SK-N-SH (cell line): ENCODE data around the gene FAM228B. TPM values are rescaled to one million over a fixed set of nuclear protein-coding genes. Genes with fewer than 3 reads are reported as not detected.
"Not testable (repeated sequence)": the region's sequence is repeated elsewhere in the genome, so short reads cannot be mapped to it uniquely, and the experiment has no call there.

Source experiments
- CTCF ChIA-PET: fragments of 300-600, 350-600 bp; formaldehyde crosslinking; extraction: SDS; loops from one replicate; lab custom pipeline; 2021; lab: Yijun Ruan, JAX
- POLR2A ChIA-PET: fragments of 350-600 bp; sonication (Branson Sonifier 250); formaldehyde crosslinking; extraction: SDS; loops from one replicate; lab custom pipeline; 2020; ENCODE audit warnings: antibody characterized with exemption, inconsistent platforms; lab: Yijun Ruan, JAX
- DNase-seq: peaks from one replicate; pipeline ENCODE4 v3.0.0; 2012
- H2AFZ ChIP-seq: fragments of 200-600 bp; sonication (generic); 2 replicates; pipeline ENCODE4 v1.8.1; 2016; ENCODE audit warnings: antibody characterized with exemption, mild to moderate bottlenecking, low read depth
- H3F3A ChIP-seq: fragments of 200-600 bp; sonication (generic); replicated peaks from 2 replicates; pipeline ENCODE3; 2016; ENCODE audit warnings: antibody characterized with exemption, mild to moderate bottlenecking; ENCODE audit not compliant: insufficient read depth
- H3K27ac ChIP-seq, 2 experiments: fragments of 200-500 bp in 1 of 2; fragments of 200-600 bp in 1 of 2; sonication (Bioruptor generic) in 1 of 2; sonication (generic), shearing (Covaris generic) in 1 of 2; 2 replicates each; pipeline versions ENCODE4 v1.5.1 to v1.6.1; 2014 to 2016; ENCODE audit warnings: low read depth in 2 of 2, inconsistent platforms in 1 of 2, low read length in 1 of 2, mild to moderate bottlenecking in 1 of 2, mixed read lengths in 1 of 2
- H3K27me3 ChIP-seq: fragments of 200-600 bp; sonication (generic), shearing (Covaris generic); 2 replicates; pipeline ENCODE4 v1.6.1; 2016; ENCODE audit warnings: mixed run types; ENCODE audit not compliant: insufficient read depth
- H3K36me3 ChIP-seq, 2 experiments: fragments of 200-500 bp in 1 of 2; fragments of 200-600 bp in 1 of 2; sonication (Bioruptor generic) in 1 of 2; sonication (generic) in 1 of 2; replicated peaks in 1 of 2; 2 replicates each; pipeline versions ENCODE3 to v1.5.1; 2014 to 2016; ENCODE audit warnings: low read length in 1 of 2, mild to moderate bottlenecking in 1 of 2; ENCODE audit not compliant: insufficient read depth in 2 of 2, control insufficient read depth in 1 of 2
- H3K4me1 ChIP-seq, 2 experiments: fragments of 200-500 bp in 1 of 2; fragments of 200-600 bp in 1 of 2; sonication (Bioruptor generic) in 1 of 2; sonication (generic), shearing (Covaris generic) in 1 of 2; 2 replicates each; pipeline versions ENCODE4 v1.5.1 to v1.6.1; 2014 to 2016; ENCODE audit warnings: low read depth in 1 of 2, low read length in 1 of 2, mixed run types in 1 of 2; ENCODE audit not compliant: insufficient read depth in 2 of 2, control insufficient read depth in 1 of 2
- H3K4me2 ChIP-seq: fragments of 200-600 bp; sonication (generic), shearing (Covaris generic); 2 replicates; pipeline ENCODE4 v1.6.1; 2017; ENCODE audit warnings: mixed run types
- H3K4me3 ChIP-seq, 2 experiments: fragments of 200-500 bp in 1 of 2; fragments of 200-600 bp in 1 of 2; sonication (Bioruptor generic) in 1 of 2; sonication (generic), shearing (Covaris generic) in 1 of 2; 2 replicates each; pipeline versions ENCODE4 v1.5.1 to v1.8.1; 2014 to 2016; ENCODE audit warnings: low read depth in 2 of 2, inconsistent platforms in 1 of 2, low read length in 1 of 2, mild to moderate bottlenecking in 1 of 2, mixed read lengths in 1 of 2, moderate library complexity in 1 of 2
- H3K79me2 ChIP-seq: fragments of 200-600 bp; sonication (generic); 2 replicates; pipeline ENCODE4 v1.8.1; 2017; ENCODE audit warnings: mild to moderate bottlenecking; ENCODE audit not compliant: insufficient read depth
- H3K9ac ChIP-seq: fragments of 200-600 bp; sonication (generic); 2 replicates; pipeline ENCODE4 v1.6.1; 2017; ENCODE audit warnings: mixed run types
- H3K9me2 ChIP-seq: fragments of 200-600 bp; sonication (generic); 2 replicates; pipeline ENCODE4 v1.6.1; 2017; ENCODE audit warnings: mixed run types
- H3K9me3 ChIP-seq: fragments of 200-600 bp; sonication (generic); 2 replicates; pipeline ENCODE4 v1.6.1; 2017; ENCODE audit warnings: mixed run types, mild to moderate bottlenecking, moderate library complexity
- H4K20me1 ChIP-seq: fragments of 200-600 bp; sonication (generic); 2 replicates; pipeline ENCODE4 v1.6.1; 2017; ENCODE audit warnings: mild to moderate bottlenecking, mixed run types; ENCODE audit not compliant: insufficient read depth
- CHD2 ChIP-seq: fragments of 150-350 bp; IDR thresholded peaks from 2 replicates; pipeline ENCODE4 v1.6.1; 2018; ENCODE audit warnings: low read length; ENCODE audit not compliant: partially characterized antibody
- FOSL2 ChIP-seq: IDR thresholded peaks from 2 replicates; pipeline ENCODE4 v1.4.0; 2012; ENCODE audit warnings: low read depth, mild to moderate bottlenecking, moderate library complexity, borderline replicate concordance
- GABPA ChIP-seq: IDR thresholded peaks from 2 replicates; pipeline ENCODE4 v1.4.0; 2012; ENCODE audit warnings: low read depth, mild to moderate bottlenecking
- GATA2 ChIP-seq: sonication (generic); formaldehyde crosslinking; IDR thresholded peaks from 2 replicates; pipeline ENCODE4 v1.5.0; 2020; ENCODE audit warnings: mild to moderate bottlenecking, missing genetic modification reagents
- JUND ChIP-seq: IDR thresholded peaks from 2 replicates; pipeline ENCODE4 v1.4.0; 2012
- MEF2A ChIP-seq: IDR thresholded peaks from 2 replicates; pipeline ENCODE4 v1.4.0; 2012; ENCODE audit warnings: low read depth, borderline replicate concordance
- MXI1 ChIP-seq: IDR thresholded peaks from 2 replicates; pipeline ENCODE4 v1.6.1; 2012; ENCODE audit warnings: mild to moderate bottlenecking, low read depth, low read length, improper control_type of control experiment
- RAD21 ChIP-seq: IDR thresholded peaks from 2 replicates; pipeline ENCODE4 v1.6.1; 2012; ENCODE audit warnings: mild to moderate bottlenecking, low read length
- RFX5 ChIP-seq: IDR thresholded peaks from 2 replicates; pipeline ENCODE4 v1.6.1; 2012; ENCODE audit warnings: mild to moderate bottlenecking, improper control_type of control experiment, low read length
- USF1 ChIP-seq: IDR thresholded peaks from 2 replicates; pipeline ENCODE4 v1.4.0; 2012; ENCODE audit warnings: low read depth, borderline replicate concordance
- WGBS: methylation state at CpG from one replicate; pipeline ENCODE4 v1.1.6; 2017; ENCODE audit warnings: low lambda C conversion rate; 5-methylcytosine and 5-hydroxymethylcytosine counted together
- polyA plus RNA-seq, 3 experiments: library from polyadenylated mRNA; depleted of rRNA; stranded (reverse); fragments of >200 nt; gene quantifications; 2 replicates each; pipeline ENCODE4 v1.2.3, GENCODE V29; 2012
- TF ChIP-seq, protein P1 (sequence below): IDR thresholded peaks from 2 replicates; pipeline ENCODE4 v1.4.0; 2012; ENCODE audit warnings: low read depth, borderline replicate concordance
- TF ChIP-seq, protein P2 (sequence below): IDR thresholded peaks from 2 replicates; pipeline ENCODE4; 2012
- TF ChIP-seq, protein P3 (sequence below): IDR thresholded peaks from 2 replicates; pipeline ENCODE4 v1.4.0; 2012; ENCODE audit warnings: low read depth
- TF ChIP-seq, protein P4 (sequence below): IDR thresholded peaks from 2 replicates; pipeline ENCODE4 v1.6.1; 2012; ENCODE audit warnings: mild to moderate bottlenecking, low read depth, low read length, moderate library complexity

The FAM228B gene
- polyA plus RNA-seq, 1 of the 3 experiments (the other 2 are of a cell fraction): 5.3 TPM

DNA sequence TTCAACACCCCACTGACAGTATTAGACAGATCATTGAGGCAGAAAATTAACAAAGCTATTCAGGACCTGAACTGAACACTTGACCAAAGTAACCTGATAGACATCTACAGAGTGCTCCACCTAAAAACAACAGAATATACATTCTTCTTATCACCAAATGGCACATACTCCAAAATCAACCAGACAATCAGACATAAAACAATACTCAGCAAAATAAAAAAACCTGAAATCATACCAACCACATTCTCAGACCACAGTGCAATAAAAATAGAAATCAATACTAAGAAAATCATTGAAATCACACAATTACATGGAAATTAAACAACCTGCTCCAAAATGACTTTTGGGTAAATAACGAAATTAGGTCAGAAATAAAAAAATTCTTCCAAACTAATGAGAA lies 15.9 kb upstream of the FAM228B start:
- Histone ChIP-seq H3K79me2 (no peaks in the 10 kb centered on the region), H3K27me3 (no peaks in the 10 kb centered on the region), H3K4me2 (no peak overlapping the region), H3K9me3 (peaks cover 14% of the 10 kb centered on the region; the same call in 1 of the 2 replicates), H3K4me3 (no peak overlapping the region), H3K9me2 (no peaks in the 10 kb centered on the region)
- CTCF ChIA-PET: interaction anchor here (1.2 kb wide), 1 partner anchor 17 kb away, joined by 4 read pairs; the partner anchor contains the start of gene FAM228B
- 38% methylated on average over 1 of the region's 1 CpG for WGBS
- no peak for TF ChIP-seq RFX5
- no peak for TF ChIP-seq FOSL2
- no peak for TF ChIP-seq JUND
- no peak for TF ChIP-seq USF1
- no peak for TF ChIP-seq MEF2A
- TF ChIP-seq RAD21: no peak
- TF ChIP-seq, protein P1, sequence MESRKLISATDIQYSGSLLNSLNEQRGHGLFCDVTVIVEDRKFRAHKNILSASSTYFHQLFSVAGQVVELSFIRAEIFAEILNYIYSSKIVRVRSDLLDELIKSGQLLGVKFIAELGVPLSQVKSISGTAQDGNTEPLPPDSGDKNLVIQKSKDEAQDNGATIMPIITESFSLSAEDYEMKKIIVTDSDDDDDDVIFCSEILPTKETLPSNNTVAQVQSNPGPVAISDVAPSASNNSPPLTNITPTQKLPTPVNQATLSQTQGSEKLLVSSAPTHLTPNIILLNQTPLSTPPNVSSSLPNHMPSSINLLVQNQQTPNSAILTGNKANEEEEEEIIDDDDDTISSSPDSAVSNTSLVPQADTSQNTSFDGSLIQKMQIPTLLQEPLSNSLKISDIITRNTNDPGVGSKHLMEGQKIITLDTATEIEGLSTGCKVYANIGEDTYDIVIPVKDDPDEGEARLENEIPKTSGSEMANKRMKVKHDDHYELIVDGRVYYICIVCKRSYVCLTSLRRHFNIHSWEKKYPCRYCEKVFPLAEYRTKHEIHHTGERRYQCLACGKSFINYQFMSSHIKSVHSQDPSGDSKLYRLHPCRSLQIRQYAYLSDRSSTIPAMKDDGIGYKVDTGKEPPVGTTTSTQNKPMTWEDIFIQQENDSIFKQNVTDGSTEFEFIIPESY: no peak
- TF ChIP-seq GABPA: no peak
- TF ChIP-seq, protein P2, sequence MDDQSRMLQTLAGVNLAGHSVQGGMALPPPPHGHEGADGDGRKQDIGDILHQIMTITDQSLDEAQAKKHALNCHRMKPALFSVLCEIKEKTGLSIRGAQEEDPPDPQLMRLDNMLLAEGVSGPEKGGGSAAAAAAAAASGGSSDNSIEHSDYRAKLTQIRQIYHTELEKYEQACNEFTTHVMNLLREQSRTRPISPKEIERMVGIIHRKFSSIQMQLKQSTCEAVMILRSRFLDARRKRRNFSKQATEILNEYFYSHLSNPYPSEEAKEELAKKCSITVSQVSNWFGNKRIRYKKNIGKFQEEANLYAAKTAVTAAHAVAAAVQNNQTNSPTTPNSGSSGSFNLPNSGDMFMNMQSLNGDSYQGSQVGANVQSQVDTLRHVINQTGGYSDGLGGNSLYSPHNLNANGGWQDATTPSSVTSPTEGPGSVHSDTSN: no peak
- no peak for TF ChIP-seq MXI1
- TF ChIP-seq, protein P3, sequence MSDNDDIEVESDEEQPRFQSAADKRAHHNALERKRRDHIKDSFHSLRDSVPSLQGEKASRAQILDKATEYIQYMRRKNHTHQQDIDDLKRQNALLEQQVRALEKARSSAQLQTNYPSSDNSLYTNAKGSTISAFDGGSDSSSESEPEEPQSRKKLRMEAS: no peak
- TF ChIP-seq, protein P4, sequence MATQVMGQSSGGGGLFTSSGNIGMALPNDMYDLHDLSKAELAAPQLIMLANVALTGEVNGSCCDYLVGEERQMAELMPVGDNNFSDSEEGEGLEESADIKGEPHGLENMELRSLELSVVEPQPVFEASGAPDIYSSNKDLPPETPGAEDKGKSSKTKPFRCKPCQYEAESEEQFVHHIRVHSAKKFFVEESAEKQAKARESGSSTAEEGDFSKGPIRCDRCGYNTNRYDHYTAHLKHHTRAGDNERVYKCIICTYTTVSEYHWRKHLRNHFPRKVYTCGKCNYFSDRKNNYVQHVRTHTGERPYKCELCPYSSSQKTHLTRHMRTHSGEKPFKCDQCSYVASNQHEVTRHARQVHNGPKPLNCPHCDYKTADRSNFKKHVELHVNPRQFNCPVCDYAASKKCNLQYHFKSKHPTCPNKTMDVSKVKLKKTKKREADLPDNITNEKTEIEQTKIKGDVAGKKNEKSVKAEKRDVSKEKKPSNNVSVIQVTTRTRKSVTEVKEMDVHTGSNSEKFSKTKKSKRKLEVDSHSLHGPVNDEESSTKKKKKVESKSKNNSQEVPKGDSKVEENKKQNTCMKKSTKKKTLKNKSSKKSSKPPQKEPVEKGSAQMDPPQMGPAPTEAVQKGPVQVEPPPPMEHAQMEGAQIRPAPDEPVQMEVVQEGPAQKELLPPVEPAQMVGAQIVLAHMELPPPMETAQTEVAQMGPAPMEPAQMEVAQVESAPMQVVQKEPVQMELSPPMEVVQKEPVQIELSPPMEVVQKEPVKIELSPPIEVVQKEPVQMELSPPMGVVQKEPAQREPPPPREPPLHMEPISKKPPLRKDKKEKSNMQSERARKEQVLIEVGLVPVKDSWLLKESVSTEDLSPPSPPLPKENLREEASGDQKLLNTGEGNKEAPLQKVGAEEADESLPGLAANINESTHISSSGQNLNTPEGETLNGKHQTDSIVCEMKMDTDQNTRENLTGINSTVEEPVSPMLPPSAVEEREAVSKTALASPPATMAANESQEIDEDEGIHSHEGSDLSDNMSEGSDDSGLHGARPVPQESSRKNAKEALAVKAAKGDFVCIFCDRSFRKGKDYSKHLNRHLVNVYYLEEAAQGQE: no peak
- TF ChIP-seq GATA2 (CRISPR knock-in tag): no peak
- no peak for TF ChIP-seq CHD2
- TF ChIP-seq, all 33 proteins: peak for 0
- Histone ChIP-seq H3K4me1 (peaks cover 5 to 6% of the 10 kb centered on the region in 2 experiments; a peak in 1 of 4 replicates), H3K36me3 (no peaks in the 10 kb centered on the region), H2AFZ (no peak overlapping the region), H3K27ac (no peak overlapping the region), H3F3A (peaks cover 6% of the 10 kb centered on the region), H4K20me1 (no peaks in the 10 kb centered on the region), H3K9ac (no peak overlapping the region)
- POLR2A ChIA-PET: no interaction called here
- no peak for DNase-seq

GRCh38 chr2:24109431-24109830 lies 13.8 kb upstream of the FAM228B start:
- not testable (repeated sequence) for H2AFZ ChIP-seq, H3K4me1 ChIP-seq, H3K36me3 ChIP-seq, H3K27me3 ChIP-seq, H3K9me2 ChIP-seq, H3K27ac ChIP-seq, H3F3A ChIP-seq, H4K20me1 ChIP-seq, H3K4me3 ChIP-seq, DNase-seq, H3K79me2 ChIP-seq, H3K4me2 ChIP-seq, H3K9ac ChIP-seq
- WGBS: 89% methylated on average over 1 of the region's 1 CpG
- ChIA-PET CTCF (interaction anchor here (1.2 kb wide), 1 partner anchor 24 kb away, joined by 3 read pairs; no protein-coding TSS in a partner anchor), POLR2A (interaction anchor here (1.2 to 1.4 kb wide), 2 partner anchors 13 to 33 kb away, joined by 3 to 5 read pairs; partner anchors contain the start of genes PFN4 and SF3B6)
- H3K9me3 ChIP-seq: peaks cover 14% of the 10 kb centered on the region; the same call in 1 of the 2 replicates
